Frontal cortex (tissue), 4 donors: ENCODE measurements around the gene HIVEP1. TPM values are rescaled to one million over a fixed set of nuclear protein-coding genes. Genes with fewer than 3 reads are reported as not detected.

Source experiments
- DNase-seq, 2 donors: peaks; one replicate each; pipeline ENCODE4 v3.0.0; 2012; ENCODE audit warnings: low spot score in 2 of 2
- FAIRE-seq: peaks from 2 replicates; lab custom pipeline; 2012; peaks lifted over from hg19 to GRCh38; lab: Jason Lieb, UNC
- total RNA-seq: library from RNA; depleted of rRNA; stranded (reverse); fragments of >200 nt; gene quantifications from one replicate; pipeline ENCODE4 v1.2.3, GENCODE V29; 2014
- donor health status: control.
- donor health status: control.
- donor health status: control.

Gene HIVEP1
- total RNA-seq, 1 donor from 2014 or later: 13.0 TPM

- no peak for FAIRE-seq
- DNase-seq: no peak
Observed at GRCh38 chr6:12014027-12014872, 2.1 kb downstream of the HIVEP1 start.

GRCh38 chr6:12014873-12015149 is 2.7 kb downstream of the HIVEP1 start:
- DNase-seq: no peak
- FAIRE-seq: no peak

- FAIRE-seq (no peak), DNase-seq (no peak)
Observed at GRCh38 chr6:12017263-12017662, 5.2 kb downstream of the HIVEP1 start.

GRCh38 chr6:12017876-12018401 is 5.8 kb downstream of the HIVEP1 start:
- no peak for FAIRE-seq

GRCh38 chr6:12020187-12020791 is 8.2 kb downstream of the HIVEP1 start:
- FAIRE-seq (no peak), DNase-seq (no peak)

More at GRCh38 chr6:12017876-12018401, 5.8 kb downstream of the HIVEP1 start:
- DNase-seq: no peak

GRCh38 chr6:12022481-12022880 is 10.4 kb downstream of the HIVEP1 start:
- no peak for FAIRE-seq
- no peak for DNase-seq

GRCh38 chr6:12022953-12023388 is 10.9 kb downstream of the HIVEP1 start:
- no peak for FAIRE-seq
- DNase-seq: no peak

- DNase-seq (no peak), FAIRE-seq (no peak)
Observed at GRCh38 chr6:12024216-12024615, 12.1 kb downstream of the HIVEP1 start.

- FAIRE-seq (no peak), DNase-seq (no peak)
Observed at GRCh38 chr6:12024699-12025434, 12.8 kb downstream of the HIVEP1 start.

GRCh38 chr6:12026120-12026519 is 14.0 kb downstream of the HIVEP1 start:
- no peak for FAIRE-seq
- DNase-seq: no peak

GRCh38 chr6:12026833-12027232 is 14.7 kb downstream of the HIVEP1 start:
- no peak for FAIRE-seq

GRCh38 chr6:12028213-12028612 is 16.1 kb downstream of the HIVEP1 start:
- DNase-seq (no peak), FAIRE-seq (no peak)

More at GRCh38 chr6:12026833-12027232, 14.7 kb downstream of the HIVEP1 start:
- DNase-seq: no peak

- no peak for DNase-seq
- FAIRE-seq: no peak
Observed at GRCh38 chr6:12029979-12030737, 18.0 kb downstream of the HIVEP1 start.

- DNase-seq (no peak), FAIRE-seq (no peak)
Observed at GRCh38 chr6:12030993-12031550, 19.0 kb downstream of the HIVEP1 start.

- FAIRE-seq: no peak
- DNase-seq: no peak
Observed at GRCh38 chr6:12032783-12033573, 20.9 kb downstream of the HIVEP1 start.

- DNase-seq (no peak), FAIRE-seq (no peak)
Observed at GRCh38 chr6:12033770-12034169, 21.7 kb downstream of the HIVEP1 start.

GRCh38 chr6:12034349-12034748 is 22.2 kb downstream of the HIVEP1 start:
- FAIRE-seq: no peak
- DNase-seq: no peak

GRCh38 chr6:12034837-12035236 is 22.7 kb downstream of the HIVEP1 start:
- no peak for FAIRE-seq
- DNase-seq: peak in 1 of 2 donors; percentile 22

GRCh38 chr6:12036766-12037165 is 24.7 kb downstream of the HIVEP1 start:
- FAIRE-seq: no peak

More at GRCh38 chr6:12036766-12037165, 24.7 kb downstream of the HIVEP1 start:
- DNase-seq: no peak
